ENCODE data around the gene PDCL2. TPM values are rescaled to one million over a fixed set of nuclear protein-coding genes. Genes with fewer than 3 reads are reported as not detected.

The PDCL2 gene
- total and polyA plus RNA-seq, 9 of the 15 experiments (the other 6 are each of a cell fraction or from before 2014, with no cell fraction given), result 0.62 to 2.5 (median 1.2) TPM

- TF ChIP-seq, protein P1, sequence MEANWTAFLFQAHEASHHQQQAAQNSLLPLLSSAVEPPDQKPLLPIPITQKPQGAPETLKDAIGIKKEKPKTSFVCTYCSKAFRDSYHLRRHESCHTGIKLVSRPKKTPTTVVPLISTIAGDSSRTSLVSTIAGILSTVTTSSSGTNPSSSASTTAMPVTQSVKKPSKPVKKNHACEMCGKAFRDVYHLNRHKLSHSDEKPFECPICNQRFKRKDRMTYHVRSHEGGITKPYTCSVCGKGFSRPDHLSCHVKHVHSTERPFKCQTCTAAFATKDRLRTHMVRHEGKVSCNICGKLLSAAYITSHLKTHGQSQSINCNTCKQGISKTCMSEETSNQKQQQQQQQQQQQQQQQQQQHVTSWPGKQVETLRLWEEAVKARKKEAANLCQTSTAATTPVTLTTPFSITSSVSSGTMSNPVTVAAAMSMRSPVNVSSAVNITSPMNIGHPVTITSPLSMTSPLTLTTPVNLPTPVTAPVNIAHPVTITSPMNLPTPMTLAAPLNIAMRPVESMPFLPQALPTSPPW (CRISPR knock-in tag; IDR thresholded peaks at IDR 0.05), result 0 out of 2 replicates have a peak, but pooled peaks have one; percentile 33
- TF ChIP-seq ZNF212 (CRISPR knock-in tag; IDR thresholded peaks at IDR 0.05), result no peak
- no peak for TF ChIP-seq ZNF316 (IDR thresholded peaks at IDR 0.05)
- TF ChIP-seq ZBTB7A (IDR thresholded peaks at IDR 0.05; ENCODE audit: borderline replicate concordance, control insufficient read depth, low read depth, low read length), result peak; percentile 65; the same call in 1 of the 2 replicates
- TF ChIP-seq SMARCE1 (IDR thresholded peaks at IDR 0.05), result no peak; the same call in 1 of the 2 replicates
- no peak for TF ChIP-seq FOXK1 (CRISPR knock-in tag; IDR thresholded peaks at IDR 0.05; ENCODE audit: borderline replicate concordance)
- TF ChIP-seq SMARCA4 (IDR thresholded peaks at IDR 0.05), result peak; percentile 49; the same call in 1 of the 2 replicates
- no peak for TF ChIP-seq ZNF75A (CRISPR knock-in tag; IDR thresholded peaks at IDR 0.05)
- no peak for TF ChIP-seq HINFP (tag; conservative IDR thresholded peaks at IDR 0.05; ENCODE audit: low read depth)
- TF ChIP-seq ZNF239 (CRISPR knock-in tag; IDR thresholded peaks at IDR 0.05), result no peak
- TF ChIP-seq GATAD2B (IDR thresholded peaks at IDR 0.05; ENCODE audit: borderline replicate concordance), result no peak; the same call in 1 of the 2 replicates
- no peak for TF ChIP-seq ZNF143 (CRISPR knock-in tag; IDR thresholded peaks at IDR 0.05)
- TF ChIP-seq, protein P2, sequence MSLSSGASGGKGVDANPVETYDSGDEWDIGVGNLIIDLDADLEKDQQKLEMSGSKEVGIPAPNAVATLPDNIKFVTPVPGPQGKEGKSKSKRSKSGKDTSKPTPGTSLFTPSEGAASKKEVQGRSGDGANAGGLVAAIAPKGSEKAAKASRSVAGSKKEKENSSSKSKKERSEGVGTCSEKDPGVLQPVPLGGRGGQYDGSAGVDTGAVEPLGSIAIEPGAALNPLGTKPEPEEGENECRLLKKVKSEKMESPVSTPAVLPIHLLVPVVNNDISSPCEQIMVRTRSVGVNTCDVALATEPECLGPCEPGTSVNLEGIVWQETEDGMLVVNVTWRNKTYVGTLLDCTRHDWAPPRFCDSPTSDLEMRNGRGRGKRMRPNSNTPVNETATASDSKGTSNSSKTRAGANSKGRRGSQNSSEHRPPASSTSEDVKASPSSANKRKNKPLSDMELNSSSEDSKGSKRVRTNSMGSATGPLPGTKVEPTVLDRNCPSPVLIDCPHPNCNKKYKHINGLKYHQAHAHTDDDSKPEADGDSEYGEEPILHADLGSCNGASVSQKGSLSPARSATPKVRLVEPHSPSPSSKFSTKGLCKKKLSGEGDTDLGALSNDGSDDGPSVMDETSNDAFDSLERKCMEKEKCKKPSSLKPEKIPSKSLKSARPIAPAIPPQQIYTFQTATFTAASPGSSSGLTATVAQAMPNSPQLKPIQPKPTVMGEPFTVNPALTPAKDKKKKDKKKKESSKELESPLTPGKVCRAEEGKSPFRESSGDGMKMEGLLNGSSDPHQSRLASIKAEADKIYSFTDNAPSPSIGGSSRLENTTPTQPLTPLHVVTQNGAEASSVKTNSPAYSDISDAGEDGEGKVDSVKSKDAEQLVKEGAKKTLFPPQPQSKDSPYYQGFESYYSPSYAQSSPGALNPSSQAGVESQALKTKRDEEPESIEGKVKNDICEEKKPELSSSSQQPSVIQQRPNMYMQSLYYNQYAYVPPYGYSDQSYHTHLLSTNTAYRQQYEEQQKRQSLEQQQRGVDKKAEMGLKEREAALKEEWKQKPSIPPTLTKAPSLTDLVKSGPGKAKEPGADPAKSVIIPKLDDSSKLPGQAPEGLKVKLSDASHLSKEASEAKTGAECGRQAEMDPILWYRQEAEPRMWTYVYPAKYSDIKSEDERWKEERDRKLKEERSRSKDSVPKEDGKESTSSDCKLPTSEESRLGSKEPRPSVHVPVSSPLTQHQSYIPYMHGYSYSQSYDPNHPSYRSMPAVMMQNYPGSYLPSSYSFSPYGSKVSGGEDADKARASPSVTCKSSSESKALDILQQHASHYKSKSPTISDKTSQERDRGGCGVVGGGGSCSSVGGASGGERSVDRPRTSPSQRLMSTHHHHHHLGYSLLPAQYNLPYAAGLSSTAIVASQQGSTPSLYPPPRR (CRISPR knock-in tag; IDR thresholded peaks at IDR 0.05; ENCODE audit: borderline replicate concordance), result no peak
- no peak for TF ChIP-seq ELF4 (CRISPR knock-in tag; IDR thresholded peaks at IDR 0.05)
- 0 out of 2 replicates have a peak, but pooled peaks have one; percentile 18 for TF ChIP-seq SMARCA5 (IDR thresholded peaks at IDR 0.05)
- no peak for TF ChIP-seq CEBPG (CRISPR knock-in tag; IDR thresholded peaks at IDR 0.05)
- 0 out of 4 replicates have a peak, but pooled peaks of 1 of the 2 experiments have one; percentile 26 for TF ChIP-seq CEBPG (tag; conservative IDR thresholded peaks at IDR 0.05 in 1 of 2, IDR thresholded peaks at IDR 0.05 in 1 of 2)
- no peak for TF ChIP-seq FOXJ2 (tag; IDR thresholded peaks at IDR 0.05)
- peak in 1 of 2 experiments; percentile 31; a peak in 3 of 4 replicates for TF ChIP-seq RAD21 (CRISPR knock-in tag; conservative IDR thresholded peaks at IDR 0.05 in 1 of 2, IDR thresholded peaks at IDR 0.05 in 1 of 2)
- peak; percentile 45; the same call in 1 of the 2 replicates for TF ChIP-seq DPF2 (IDR thresholded peaks at IDR 0.05)
- TF ChIP-seq CBX2 (IDR thresholded peaks at IDR 0.05; ENCODE audit: insufficient read depth, low read length, poor library complexity, severe bottlenecking), result no peak
Measured at GRCh38 chr4:55543858-55544257, 48.2 kb downstream of the PDCL2 start (continued).

All from K562 (cell line).